Activated CD4-positive, alpha-beta T cell treated with anti-CD3 and anti-CD28 coated beads for 36 hours (primary cell): ENCODE data around the gene C11orf21. TPM values are rescaled to one million over a fixed set of nuclear protein-coding genes. Genes with fewer than 3 reads are reported as not detected.

Experiments used
- ATAC-seq: fragments of 200-7000 bp; cut with Tn5 transposase; one replicate; pipeline ENCODE4 v1.10.0; 2021; ENCODE audit warnings: mild to moderate bottlenecking, moderate library complexity
- CTCF ChIA-PET: fragments of 350-600 bp; sonication (Branson Sonifier 250); formaldehyde crosslinking; loops from one replicate; lab custom pipeline; 2021; ENCODE audit warnings: antibody characterized with exemption; lab: Charles Lee
- POLR2A ChIA-PET: fragments of 350-600 bp; sonication (Branson Sonifier 250); formaldehyde crosslinking; loops from one replicate; lab custom pipeline; 2021; ENCODE audit warnings: antibody characterized with exemption, inconsistent platforms; lab: Charles Lee
- DNase-seq: peaks from one replicate; pipeline ENCODE4 v3.0.0-alpha.2; 2020
- H3K27ac Mint-ChIP-seq: one replicate; pipeline ENCODE4 v1.8.0; 2021; ENCODE audit warnings: mixed read lengths
- H3K27me3 Mint-ChIP-seq: one replicate; pipeline ENCODE4 v1.8.0; 2021; ENCODE audit warnings: mixed read lengths
- H3K36me3 Mint-ChIP-seq: one replicate; pipeline ENCODE4 v1.8.0; 2021; ENCODE audit warnings: low read depth, mixed read lengths
- H3K4me1 Mint-ChIP-seq: one replicate; pipeline ENCODE4 v1.8.0; 2021; ENCODE audit warnings: mixed read lengths
- H3K4me3 Mint-ChIP-seq: one replicate; pipeline ENCODE4 v1.8.0; 2021; ENCODE audit warnings: mild to moderate bottlenecking, moderate library complexity, mixed read lengths
- H3K9me3 Mint-ChIP-seq: one replicate; pipeline ENCODE4 v1.8.0; 2021; ENCODE audit warnings: low read depth, mixed read lengths
- intact Hi-C, 2 experiments: fragments of 100-400 bp; cut with DNase I in 1 of 2; cut with micrococcal nuclease in 1 of 2; formaldehyde crosslinking; loops; one replicate each; pipeline versions ENCODE4 v1.14.2 to v1.15.1; 2022 to 2024; cut with DNase I, micrococcal nuclease
- total RNA-seq, 2 experiments: library from RNA; stranded (reverse); gene quantifications; one replicate each; pipeline ENCODE4 v1.2.3, GENCODE V29; 2021

Gene C11orf21
- total RNA-seq, 2 experiments from 2014 or later, result 6.7 to 8.3 TPM

DNA sequence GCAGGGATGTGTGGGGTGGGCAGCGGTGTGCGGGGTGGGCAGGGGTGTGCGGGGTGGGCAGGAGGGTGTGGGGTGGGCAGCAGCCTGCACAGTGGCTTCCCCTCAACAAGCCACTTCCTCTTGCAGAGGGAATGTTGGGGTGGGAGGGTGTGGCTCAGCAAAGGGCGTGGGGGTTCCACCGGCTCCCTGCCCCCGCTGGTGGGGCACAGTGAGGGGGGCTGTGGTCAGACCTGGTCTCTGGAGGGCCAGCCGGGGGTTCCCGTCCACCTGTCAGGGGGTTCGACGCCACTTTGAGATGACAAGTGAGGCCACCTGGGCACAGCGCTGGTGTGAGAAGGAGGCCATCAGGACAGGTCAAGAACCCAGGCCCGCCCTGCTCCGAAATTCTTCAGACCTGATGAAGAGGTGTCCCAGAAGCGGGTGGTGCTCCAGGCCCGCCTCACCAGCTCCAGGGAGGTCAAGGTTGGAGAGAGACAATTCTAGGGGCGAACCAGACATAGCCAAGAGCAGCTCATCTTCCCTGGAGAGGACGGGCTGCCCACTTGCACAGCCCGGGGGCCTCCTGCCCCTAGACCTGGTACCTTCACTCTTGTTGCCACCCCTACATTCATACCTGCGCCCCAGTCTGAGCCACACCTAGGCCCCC is 1.3 kb downstream of the C11orf21 start:
- no peaks in the 10 kb centered on the region for H3K27me3 Mint-ChIP-seq
- H3K36me3 Mint-ChIP-seq, result no peaks in the 10 kb centered on the region
- no peak for DNase-seq
- peak overlapping the region; percentile 69 for H3K27ac Mint-ChIP-seq
- intact Hi-C loops, result no loop called here
- no peak for ATAC-seq
- POLR2A ChIA-PET, result no interaction called here
- H3K4me1 Mint-ChIP-seq, result peaks cover 39% of the 10 kb centered on the region
- no peaks in the 10 kb centered on the region for H3K9me3 Mint-ChIP-seq
- CTCF ChIA-PET, result interaction anchor here (1.4 to 6.7 kb wide), 2 partner anchors 119 to 121 kb away, joined by 5 to 102 read pairs; no protein-coding TSS in a partner anchor
- H3K4me3 Mint-ChIP-seq, result peak overlapping the region; percentile 81

- Mint-ChIP-seq H3K27me3 (no peaks in the 10 kb centered on the region), H3K36me3 (no peaks in the 10 kb centered on the region), H3K9me3 (no peaks in the 10 kb centered on the region), H3K4me1 (peaks cover 36% of the 10 kb centered on the region), H3K27ac (no peak overlapping the region), H3K4me3 (no peak overlapping the region)
- POLR2A ChIA-PET, result interaction anchor here (0.6 kb wide), 1 partner anchor 1348 kb away, joined by 3 read pairs; no protein-coding TSS in a partner anchor
- CTCF ChIA-PET, result interaction anchor here (0.5 to 1.4 kb wide), 4 partner anchors 102 to 215 kb away, joined by 3 to 5 read pairs (median 3); no protein-coding TSS in a partner anchor
- DNase-seq, result no peak
- no peak for ATAC-seq
- intact Hi-C loops, result loop anchor here (1.0 kb wide), 1 partner anchor 102 kb away; no protein-coding TSS in a partner anchor
Observed at GRCh38 chr11:2299773-2300172, 1.9 kb downstream of the C11orf21 start.

GRCh38 chr11:2298795-2299761 is 2.6 kb downstream of the C11orf21 start:
- DNase-seq (peak; percentile 62), ATAC-seq (no peak)
- Mint-ChIP-seq H3K27ac (no peak overlapping the region), H3K27me3 (no peaks in the 10 kb centered on the region), H3K4me1 (peaks cover 34% of the 10 kb centered on the region), H3K36me3 (no peaks in the 10 kb centered on the region), H3K9me3 (no peaks in the 10 kb centered on the region), H3K4me3 (no peak overlapping the region)
- ChIA-PET POLR2A (interaction anchor here (0.6 kb wide), 1 partner anchor 1347 kb away, joined by 3 read pairs; no protein-coding TSS in a partner anchor), CTCF (interaction anchor here (0.5 to 1.9 kb wide), 7 partner anchors 12 to 216 kb away, joined by 3 to 8 read pairs (median 3); no protein-coding TSS in a partner anchor)
- intact Hi-C loops, result loop anchor here (1.0 kb wide), 1 partner anchor 102 kb away; no protein-coding TSS in a partner anchor

DNA sequence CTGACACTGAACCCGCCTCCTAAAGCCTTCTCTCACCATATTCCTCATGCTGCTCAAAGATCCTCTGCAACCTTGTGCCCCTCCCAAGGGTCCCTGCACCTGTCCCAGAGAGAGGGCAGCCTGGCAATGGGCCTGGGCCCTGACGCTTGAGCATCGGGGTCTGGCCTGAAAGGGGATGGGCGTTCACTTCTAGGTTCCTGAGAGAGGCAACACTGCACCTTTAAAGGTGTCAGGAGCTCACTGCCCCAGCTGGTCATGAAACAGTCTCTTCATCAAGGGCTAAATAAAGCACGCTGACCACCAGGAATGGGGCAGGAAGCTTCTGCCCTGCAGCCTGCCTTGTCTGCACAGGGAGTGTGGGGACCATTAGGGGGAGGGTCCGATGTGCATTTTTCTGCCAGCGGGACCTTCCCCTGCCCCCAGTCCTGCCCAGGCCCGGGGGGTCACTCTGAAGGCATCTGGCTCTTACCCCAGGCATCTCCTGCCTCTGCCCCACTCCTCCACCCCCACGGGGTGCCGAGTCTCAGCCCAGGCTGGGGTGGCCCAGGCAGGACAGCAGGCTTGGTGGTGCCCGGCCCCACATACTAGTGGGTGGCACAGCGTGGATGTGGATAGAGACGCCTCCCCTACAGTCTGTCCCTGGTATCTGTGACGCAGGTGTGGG is 3.5 kb downstream of the C11orf21 start:
- POLR2A ChIA-PET, result no interaction called here
- peaks cover 27% of the 10 kb centered on the region for H3K4me1 Mint-ChIP-seq
- H3K9me3 Mint-ChIP-seq, result no peaks in the 10 kb centered on the region
- DNase-seq (no peak), ATAC-seq (no peak)
- no peaks in the 10 kb centered on the region for H3K27me3 Mint-ChIP-seq
- H3K4me3 Mint-ChIP-seq, result no peak overlapping the region
- intact Hi-C loops, result no loop called here
- H3K36me3 Mint-ChIP-seq, result no peaks in the 10 kb centered on the region
- CTCF ChIA-PET, result interaction anchor here (0.6 to 1.9 kb wide), 2 partner anchors 101 to 121 kb away, joined by 3 to 8 read pairs; no protein-coding TSS in a partner anchor
- H3K27ac Mint-ChIP-seq, result no peak overlapping the region

DNA sequence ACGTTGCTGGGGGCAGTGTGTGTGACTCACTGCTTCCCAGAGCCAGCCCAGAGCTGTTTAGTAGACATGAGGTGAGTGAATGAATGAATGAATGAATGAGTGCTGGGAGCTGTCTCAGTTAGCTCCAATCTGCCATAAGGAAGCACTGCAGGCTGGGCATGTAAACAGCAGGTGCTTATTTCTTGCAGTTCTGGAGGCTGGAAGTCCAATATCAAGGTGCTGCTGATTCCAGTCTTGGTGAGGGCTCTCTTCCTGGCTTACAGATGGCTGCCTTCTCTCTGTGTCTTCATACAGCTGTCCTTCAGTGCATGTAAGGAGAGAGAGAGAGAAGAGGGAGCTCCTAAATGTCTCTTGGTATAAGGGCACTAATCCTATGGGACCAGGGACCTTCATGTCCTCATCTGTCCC is 4.1 kb downstream of the C11orf21 start:
- Mint-ChIP-seq H3K27me3 (no peaks in the 10 kb centered on the region), H3K36me3 (no peaks in the 10 kb centered on the region), H3K27ac (no peak overlapping the region), H3K4me1 (peaks cover 20% of the 10 kb centered on the region), H3K4me3 (no peak overlapping the region), H3K9me3 (no peaks in the 10 kb centered on the region)
- DNase-seq (no peak), ATAC-seq (no peak)
- ChIA-PET POLR2A (no interaction called here), CTCF (interaction anchor here (0.6 to 1.9 kb wide), 2 partner anchors 100 to 122 kb away, joined by 3 to 8 read pairs; no protein-coding TSS in a partner anchor)
- intact Hi-C loops, result no loop called here

DNA sequence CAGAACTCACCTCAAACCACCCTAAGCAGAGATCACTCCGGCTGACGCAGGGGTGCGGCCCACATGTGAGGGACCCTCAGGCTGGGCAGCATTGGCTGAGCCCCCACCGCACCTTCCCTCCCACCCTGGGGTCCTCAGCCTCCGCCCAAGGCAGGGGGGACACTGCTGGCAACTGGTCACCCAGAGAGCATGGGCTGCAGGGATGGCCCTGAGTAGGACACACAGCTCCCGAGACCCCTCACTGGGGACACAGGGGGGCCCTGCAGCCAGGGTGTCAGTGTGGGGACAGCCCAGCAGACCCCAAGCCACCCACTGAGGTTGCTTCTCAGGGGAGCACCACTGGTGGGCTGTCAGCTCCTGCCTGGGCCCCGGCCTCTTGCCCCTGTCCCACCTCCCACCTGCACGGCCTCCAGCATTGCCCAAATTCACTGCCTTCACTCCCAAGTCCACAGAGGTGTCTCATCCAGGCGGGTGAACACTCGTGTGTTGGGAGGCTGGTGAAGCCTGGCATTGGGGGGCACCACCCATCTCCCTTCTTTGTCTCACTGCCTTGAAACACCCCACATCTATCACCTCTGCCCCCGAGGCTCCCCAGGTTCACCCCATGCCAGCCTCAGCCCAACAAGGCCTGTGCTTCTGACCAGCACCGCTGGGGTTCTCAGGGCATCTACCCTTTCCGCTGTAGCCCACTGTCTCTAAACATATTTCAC is 4.7 kb downstream of the C11orf21 start:
- H3K27ac Mint-ChIP-seq, result no peak overlapping the region
- CTCF ChIA-PET, result interaction anchor here (1.6 to 1.9 kb wide), 2 partner anchors 20 to 99 kb away, joined by 3 to 8 read pairs; no protein-coding TSS in a partner anchor

GRCh38 chr11:2295971-2296912 is 5.5 kb downstream of the C11orf21 start:
- no peaks in the 10 kb centered on the region for H3K36me3 Mint-ChIP-seq
- DNase-seq, result no peak
- no peaks in the 10 kb centered on the region for H3K27me3 Mint-ChIP-seq
- ATAC-seq, result no peak
- H3K4me3 Mint-ChIP-seq, result no peak overlapping the region
- ChIA-PET POLR2A (no interaction called here), CTCF (interaction anchor here (1.6 kb wide), 1 partner anchor 19 kb away, joined by 3 read pairs; no protein-coding TSS in a partner anchor)
- H3K27ac Mint-ChIP-seq, result no peak overlapping the region
- intact Hi-C loops, result no loop called here
- peaks cover 12% of the 10 kb centered on the region for H3K4me1 Mint-ChIP-seq
- H3K9me3 Mint-ChIP-seq, result no peaks in the 10 kb centered on the region

More for the DNA sequence above, 4.7 kb downstream of the C11orf21 start:
- intact Hi-C loops, result no loop called here
- H3K9me3 Mint-ChIP-seq, result no peaks in the 10 kb centered on the region
- POLR2A ChIA-PET, result no interaction called here
- peaks cover 18% of the 10 kb centered on the region for H3K4me1 Mint-ChIP-seq
- DNase-seq (no peak), ATAC-seq (no peak)
- H3K4me3 Mint-ChIP-seq, result no peak overlapping the region
- H3K27me3 Mint-ChIP-seq, result no peaks in the 10 kb centered on the region
- no peaks in the 10 kb centered on the region for H3K36me3 Mint-ChIP-seq

DNA sequence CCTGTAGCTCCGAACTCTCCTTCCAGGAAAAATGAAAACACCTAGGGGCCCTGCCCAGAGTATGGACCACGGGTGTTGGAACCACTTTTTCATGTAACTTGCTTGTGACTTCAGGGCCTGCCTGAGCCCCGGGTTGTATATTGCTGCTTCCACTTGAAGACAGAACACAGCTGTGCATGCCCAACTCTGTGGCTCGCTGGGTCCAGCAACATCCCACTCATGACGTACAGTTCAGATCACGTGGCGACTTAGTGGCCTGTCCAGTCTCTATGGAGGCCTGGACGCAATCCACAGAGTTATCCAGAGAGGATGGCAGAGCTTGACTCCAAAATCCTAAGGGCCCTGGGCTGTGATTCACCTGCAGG is 6.8 kb downstream of the C11orf21 start:
- DNase-seq, result no peak
- intact Hi-C loops, result no loop called here
- CTCF ChIA-PET, result no interaction called here
- Mint-ChIP-seq H3K9me3 (no peaks in the 10 kb centered on the region), H3K27me3 (no peaks in the 10 kb centered on the region), H3K4me3 (no peak overlapping the region), H3K4me1 (peaks cover 7% of the 10 kb centered on the region), H3K27ac (no peak overlapping the region), H3K36me3 (no peaks in the 10 kb centered on the region)
- no peak for ATAC-seq
- POLR2A ChIA-PET, result no interaction called here

- ATAC-seq (no peak), DNase-seq (no peak)
- intact Hi-C loops, result no loop called here
- no peaks in the 10 kb centered on the region for H3K36me3 Mint-ChIP-seq
- H3K27me3 Mint-ChIP-seq, result no peaks in the 10 kb centered on the region
- no peak overlapping the region for H3K27ac Mint-ChIP-seq
- CTCF ChIA-PET, result no interaction called here
- peaks cover 2% of the 10 kb centered on the region for H3K4me1 Mint-ChIP-seq
- no peak overlapping the region for H3K4me3 Mint-ChIP-seq
- POLR2A ChIA-PET, result no interaction called here
- H3K9me3 Mint-ChIP-seq, result no peaks in the 10 kb centered on the region
Observed at GRCh38 chr11:2293984-2294925, 7.5 kb downstream of the C11orf21 start.
